UCSD-AML1 (cell line): ENCODE data around the gene PPM1D.

Experiments
- DNase-seq: peaks from one replicate; lab custom pipeline; 2025; ENCODE audit not compliant: unreplicated experiment; lab: John Stamatoyannopoulos, UW

The PPM1D gene

GRCh38 chr17:60618080-60618479 is 18.1 kb downstream of the PPM1D start:
- DNase-seq, result no peak

- no peak for DNase-seq
These were observed 19.0 kb downstream of the PPM1D start for GRCh38 chr17:60618854-60619526.

GRCh38 chr17:60622961-60623360 is 23.0 kb downstream of the PPM1D start:
- DNase-seq, result no peak

- DNase-seq, result no peak
These were observed 23.4 kb downstream of the PPM1D start for GRCh38 chr17:60623415-60623814.

GRCh38 chr17:60627124-60627523 is 27.1 kb downstream of the PPM1D start:
- no peak for DNase-seq

- no peak for DNase-seq
These were observed 28.4 kb downstream of the PPM1D start for GRCh38 chr17:60628252-60628889.

- no peak for DNase-seq
These were observed 29.1 kb downstream of the PPM1D start for GRCh38 chr17:60629120-60629519.

GRCh38 chr17:60630352-60630751 is 30.4 kb downstream of the PPM1D start:
- no peak for DNase-seq

- no peak for DNase-seq
These were observed 31.1 kb downstream of the PPM1D start for GRCh38 chr17:60631119-60631518.

- no peak for DNase-seq
These were observed 37.7 kb downstream of the PPM1D start for GRCh38 chr17:60637683-60638082.

- no peak for DNase-seq
These were observed 39.0 kb downstream of the PPM1D start for GRCh38 chr17:60639019-60639330.

- DNase-seq, result no peak
These were observed 40.5 kb downstream of the PPM1D start for GRCh38 chr17:60640503-60640902.

GRCh38 chr17:60641126-60641525 is 41.1 kb downstream of the PPM1D start:
- no peak for DNase-seq

GRCh38 chr17:60641810-60642220 is 41.8 kb downstream of the PPM1D start:
- DNase-seq, result peak; percentile 27

GRCh38 chr17:60645918-60646523 is 46.0 kb downstream of the PPM1D start:
- DNase-seq, result no peak

GRCh38 chr17:60646701-60647100 is 46.7 kb downstream of the PPM1D start:
- no peak for DNase-seq

- DNase-seq, result no peak
These were observed 47.7 kb downstream of the PPM1D start for GRCh38 chr17:60647705-60648104.

GRCh38 chr17:60652454-60653247 is 52.7 kb downstream of the PPM1D start:
- DNase-seq, result no peak

GRCh38 chr17:60653569-60653968 is 53.6 kb downstream of the PPM1D start:
- DNase-seq, result no peak

- DNase-seq, result no peak
These were observed 56.5 kb downstream of the PPM1D start for GRCh38 chr17:60656499-60656898.

GRCh38 chr17:60659156-60659555 is 59.2 kb downstream of the PPM1D start:
- DNase-seq, result no peak

GRCh38 chr17:60661489-60661888 is 61.5 kb downstream of the PPM1D start:
- DNase-seq, result no peak
